Hepatocyte (in vitro differentiated cells): ENCODE data around the gene AKAP1.

Experiments
- CTCF ChIP-seq: fragments of 200-600 bp; sonication (generic); IDR thresholded peaks from 2 replicates; pipeline ENCODE4 v1.5.1; 2016; ENCODE audit warnings: antibody characterized with exemption, mild to moderate bottlenecking; ENCODE audit not compliant: poor library complexity
- EZH2 ChIP-seq: fragments of 200-600 bp; sonication (generic); IDR thresholded peaks from 2 replicates; pipeline ENCODE4 v1.6.1; 2016; ENCODE audit warnings: antibody characterized with exemption, mild to moderate bottlenecking, borderline replicate concordance

GRCh38 chr17:57170866-57171265 is 85.8 kb downstream of the AKAP1 start:
- TF ChIP-seq CTCF (no peak), EZH2 (no peak)
